DND-41 (cell line): ENCODE measurements around the gene CFAP221.

ENCODE experiments used
- ATAC-seq: fragments of 200-7000 bp; cut with Tn5 transposase; 3 replicates; pipeline ENCODE4 v1.9.1; 2021; ENCODE audit warnings: low read depth; ENCODE audit not compliant: insufficient read depth
- DNase-seq: peaks from one replicate; pipeline ENCODE4 v3.0.0-alpha.2; 2020
- H2AFZ ChIP-seq: 2 replicates; pipeline ENCODE4 v1.6.0; 2012; ENCODE audit warnings: low read depth, low read length
- H3K27ac ChIP-seq: 2 replicates; pipeline ENCODE4 v1.5.1; 2012; ENCODE audit warnings: low read length, inconsistent platforms
- H3K27me3 ChIP-seq: fragments of 200-600 bp; sonication (generic); 2 replicates; pipeline ENCODE4 v1.6.0; 2012; ENCODE audit warnings: low read length, mild to moderate bottlenecking, inconsistent platforms; ENCODE audit not compliant: insufficient read depth, poor library complexity
- H3K36me3 ChIP-seq: 2 replicates; pipeline ENCODE4 v1.5.1; 2012; ENCODE audit warnings: low read length, inconsistent platforms; ENCODE audit not compliant: insufficient read depth
- H3K4me1 ChIP-seq: 2 replicates; pipeline ENCODE4 v1.5.1; 2012; ENCODE audit warnings: mild to moderate bottlenecking, low read length; ENCODE audit not compliant: insufficient read depth
- H3K4me2 ChIP-seq: 2 replicates; pipeline ENCODE4 v1.6.0; 2012; ENCODE audit warnings: mild to moderate bottlenecking, moderate library complexity, low read length, inconsistent platforms; ENCODE audit not compliant: insufficient read depth
- H3K4me3 ChIP-seq, 2 experiments: fragments of 200-600 bp in 1 of 2; shearing (Covaris generic) in 1 of 2; 2 replicates each; pipeline ENCODE4 v1.5.1; 2012 to 2016; ENCODE audit warnings: inconsistent platforms in 2 of 2, low read length in 2 of 2, mild to moderate bottlenecking in 2 of 2, low read depth in 1 of 2, moderate library complexity in 1 of 2
- H3K79me2 ChIP-seq: 2 replicates; pipeline ENCODE4 v1.6.0; 2012; ENCODE audit warnings: low read length, inconsistent platforms; ENCODE audit not compliant: insufficient read depth
- H3K9ac ChIP-seq: 2 replicates; pipeline ENCODE4 v1.6.0; 2012; ENCODE audit warnings: low read depth, mild to moderate bottlenecking, inconsistent platforms, low read length, moderate library complexity
- H3K9me3 ChIP-seq: 2 replicates; pipeline ENCODE4 v1.5.1; 2012; ENCODE audit warnings: low read length, moderate library complexity, mild to moderate bottlenecking, inconsistent platforms; ENCODE audit not compliant: insufficient read depth, severe bottlenecking
- H4K20me1 ChIP-seq: 2 replicates; pipeline ENCODE4 v1.6.0; 2012; ENCODE audit warnings: low read length; ENCODE audit not compliant: insufficient read depth
- EZH2 ChIP-seq: IDR thresholded peaks from 3 replicates; pipeline ENCODE4 v1.6.1; 2012; ENCODE audit warnings: borderline replicate concordance, low read depth, mild to moderate bottlenecking, moderate library complexity, low read length, inconsistent platforms; ENCODE audit not compliant: severe bottlenecking
- TF ChIP-seq, protein P1 (sequence below): IDR thresholded peaks from 2 replicates; pipeline ENCODE4 v1.5.1; 2012; ENCODE audit warnings: borderline replicate concordance, low read length, moderate library complexity, mild to moderate bottlenecking; ENCODE audit not compliant: poor library complexity, severe bottlenecking; ENCODE audit errors: extremely low read depth

CFAP221 gene

DNA sequence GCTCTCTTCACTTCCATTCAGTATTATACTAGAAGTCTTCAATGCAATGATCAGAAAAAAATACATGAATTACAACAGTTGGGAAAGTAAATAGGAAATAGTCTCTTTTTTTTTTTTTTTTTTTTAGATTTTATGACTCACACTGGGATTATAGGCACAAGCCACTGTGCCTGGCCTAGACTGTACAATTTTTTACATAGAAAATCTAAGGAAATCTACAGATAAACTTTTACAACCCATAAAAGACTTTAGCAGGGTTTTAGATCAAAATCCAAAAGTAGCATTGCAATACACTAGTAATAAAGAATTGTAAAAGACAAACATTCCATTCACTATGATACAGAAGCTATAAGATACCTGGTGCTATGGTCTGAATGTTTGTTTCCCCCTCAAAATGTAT is 39.0 kb downstream of the CFAP221 start:
- no peaks in the 10 kb centered on the region for H3K27me3 ChIP-seq
- H3K9ac ChIP-seq, result no peak overlapping the region
- no peak overlapping the region for H3K4me2 ChIP-seq
- TF ChIP-seq, protein P1, sequence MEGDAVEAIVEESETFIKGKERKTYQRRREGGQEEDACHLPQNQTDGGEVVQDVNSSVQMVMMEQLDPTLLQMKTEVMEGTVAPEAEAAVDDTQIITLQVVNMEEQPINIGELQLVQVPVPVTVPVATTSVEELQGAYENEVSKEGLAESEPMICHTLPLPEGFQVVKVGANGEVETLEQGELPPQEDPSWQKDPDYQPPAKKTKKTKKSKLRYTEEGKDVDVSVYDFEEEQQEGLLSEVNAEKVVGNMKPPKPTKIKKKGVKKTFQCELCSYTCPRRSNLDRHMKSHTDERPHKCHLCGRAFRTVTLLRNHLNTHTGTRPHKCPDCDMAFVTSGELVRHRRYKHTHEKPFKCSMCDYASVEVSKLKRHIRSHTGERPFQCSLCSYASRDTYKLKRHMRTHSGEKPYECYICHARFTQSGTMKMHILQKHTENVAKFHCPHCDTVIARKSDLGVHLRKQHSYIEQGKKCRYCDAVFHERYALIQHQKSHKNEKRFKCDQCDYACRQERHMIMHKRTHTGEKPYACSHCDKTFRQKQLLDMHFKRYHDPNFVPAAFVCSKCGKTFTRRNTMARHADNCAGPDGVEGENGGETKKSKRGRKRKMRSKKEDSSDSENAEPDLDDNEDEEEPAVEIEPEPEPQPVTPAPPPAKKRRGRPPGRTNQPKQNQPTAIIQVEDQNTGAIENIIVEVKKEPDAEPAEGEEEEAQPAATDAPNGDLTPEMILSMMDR, result no peak
- TF ChIP-seq EZH2, result no peak
- H3K79me2 ChIP-seq, result no peaks in the 10 kb centered on the region
- no peak for DNase-seq
- no peak overlapping the region for H3K27ac ChIP-seq
- no peaks in the 10 kb centered on the region for H3K9me3 ChIP-seq
- H3K4me1 ChIP-seq, result no peaks in the 10 kb centered on the region
- ATAC-seq, result no peak
- H2AFZ ChIP-seq, result no peak overlapping the region
- H4K20me1 ChIP-seq, result no peaks in the 10 kb centered on the region
- H3K36me3 ChIP-seq, result no peaks in the 10 kb centered on the region
- no peak overlapping the region for H3K4me3 ChIP-seq

DNA sequence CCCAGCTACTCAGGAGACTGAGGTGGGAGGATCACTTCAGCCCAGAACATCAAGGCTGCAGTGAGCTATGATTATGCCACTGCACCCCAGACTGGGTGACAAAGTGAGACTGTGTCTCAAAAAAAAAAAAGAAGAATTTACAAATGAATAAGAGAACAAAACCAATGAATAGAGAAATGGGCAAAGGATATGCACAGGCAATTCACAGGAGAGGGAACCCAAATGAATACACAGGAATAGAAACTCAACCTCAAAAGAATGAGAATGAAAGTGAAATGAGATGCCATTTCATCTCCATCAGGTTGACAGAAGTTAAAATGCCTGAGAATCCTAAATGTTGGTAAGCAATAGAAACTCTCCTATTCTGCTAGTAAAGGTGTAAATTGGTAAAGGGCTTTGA is 40.2 kb downstream of the CFAP221 start:
- Histone ChIP-seq H3K4me3 (no peak overlapping the region), H3K9ac (no peak overlapping the region), H4K20me1 (no peaks in the 10 kb centered on the region), H3K36me3 (no peaks in the 10 kb centered on the region), H3K27me3 (no peaks in the 10 kb centered on the region), H3K79me2 (no peaks in the 10 kb centered on the region), H3K4me1 (no peaks in the 10 kb centered on the region), H2AFZ (no peak overlapping the region), H3K9me3 (no peaks in the 10 kb centered on the region), H3K4me2 (no peak overlapping the region), H3K27ac (no peak overlapping the region)
- TF ChIP-seq, protein P1, result no peak
- no peak for TF ChIP-seq EZH2
- ATAC-seq (no peak), DNase-seq (no peak)

DNA sequence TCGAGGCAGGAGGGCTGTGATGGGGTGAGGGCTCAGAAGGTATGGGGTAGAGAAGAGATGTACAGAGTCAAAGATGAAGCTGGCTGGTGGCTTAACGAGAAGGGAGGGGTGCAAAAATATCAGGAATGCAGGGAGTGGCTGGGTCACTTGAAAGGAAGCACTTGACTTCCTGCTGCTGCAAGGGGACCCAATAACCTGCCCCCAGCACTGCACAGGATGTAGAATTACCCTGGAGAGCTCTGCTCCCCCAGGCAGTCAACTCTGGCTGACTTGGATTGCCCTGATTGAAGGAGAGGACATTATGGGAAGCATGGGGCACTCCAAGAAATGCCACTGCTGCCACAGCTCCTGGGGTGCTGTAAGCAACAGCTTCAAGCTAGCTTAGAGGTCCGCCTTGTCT is 41.8 kb downstream of the CFAP221 start:
- H3K27me3 ChIP-seq, result no peaks in the 10 kb centered on the region
- no peak overlapping the region for H3K27ac ChIP-seq
- no peak overlapping the region for H3K4me3 ChIP-seq
- ATAC-seq, result no peak
- no peak overlapping the region for H3K9ac ChIP-seq
- no peaks in the 10 kb centered on the region for H3K4me1 ChIP-seq
- H2AFZ ChIP-seq, result no peak overlapping the region
- H3K9me3 ChIP-seq, result no peaks in the 10 kb centered on the region
- no peak overlapping the region for H3K4me2 ChIP-seq
- TF ChIP-seq, protein P1, result no peak
- TF ChIP-seq EZH2, result no peak
- DNase-seq, result no peak
- H3K79me2 ChIP-seq, result no peaks in the 10 kb centered on the region
- no peaks in the 10 kb centered on the region for H3K36me3 ChIP-seq
- no peaks in the 10 kb centered on the region for H4K20me1 ChIP-seq

DNA sequence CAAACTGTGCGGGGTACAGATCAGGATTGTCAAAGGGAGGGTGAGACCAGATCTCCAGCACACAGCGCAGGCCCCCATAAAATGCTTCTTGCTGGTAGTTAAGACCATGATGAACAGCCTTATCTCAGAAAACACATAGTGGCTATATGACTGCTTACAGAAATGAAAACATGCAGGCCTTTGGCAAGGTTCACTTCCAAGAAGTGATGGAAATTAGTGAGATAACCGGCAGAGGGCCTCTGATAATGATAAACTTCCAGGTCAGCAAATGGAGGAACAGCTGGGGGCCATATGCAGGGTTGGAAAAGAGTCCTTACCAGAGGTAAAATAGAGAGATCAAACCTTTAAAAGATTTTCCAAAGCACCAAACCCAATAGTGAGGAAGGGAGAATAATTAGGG is 46.6 kb downstream of the CFAP221 start:
- no peaks in the 10 kb centered on the region for H3K4me1 ChIP-seq
- no peaks in the 10 kb centered on the region for H3K36me3 ChIP-seq
- H3K27ac ChIP-seq, result no peak overlapping the region
- no peak overlapping the region for H3K4me2 ChIP-seq
- H3K4me3 ChIP-seq, result no peak overlapping the region
- no peaks in the 10 kb centered on the region for H3K79me2 ChIP-seq
- peaks cover 16% of the 10 kb centered on the region for H3K27me3 ChIP-seq
- no peak for TF ChIP-seq EZH2
- TF ChIP-seq, protein P1, result no peak
- no peaks in the 10 kb centered on the region for H3K9me3 ChIP-seq
- no peaks in the 10 kb centered on the region for H4K20me1 ChIP-seq
- no peak overlapping the region for H3K9ac ChIP-seq
- no peak for ATAC-seq
- H2AFZ ChIP-seq, result no peak overlapping the region
- no peak for DNase-seq
